Raji (cell line): Measurements from ENCODE around the gene DKKL1.

ENCODE experiments used
- POLR2A ChIP-seq: IDR thresholded peaks from 2 replicates; pipeline ENCODE4 v1.6.1; 2011; ENCODE audit warnings: low read depth, low read length, control low read depth; ENCODE audit not compliant: insufficient read depth

The DKKL1 gene

DNA sequence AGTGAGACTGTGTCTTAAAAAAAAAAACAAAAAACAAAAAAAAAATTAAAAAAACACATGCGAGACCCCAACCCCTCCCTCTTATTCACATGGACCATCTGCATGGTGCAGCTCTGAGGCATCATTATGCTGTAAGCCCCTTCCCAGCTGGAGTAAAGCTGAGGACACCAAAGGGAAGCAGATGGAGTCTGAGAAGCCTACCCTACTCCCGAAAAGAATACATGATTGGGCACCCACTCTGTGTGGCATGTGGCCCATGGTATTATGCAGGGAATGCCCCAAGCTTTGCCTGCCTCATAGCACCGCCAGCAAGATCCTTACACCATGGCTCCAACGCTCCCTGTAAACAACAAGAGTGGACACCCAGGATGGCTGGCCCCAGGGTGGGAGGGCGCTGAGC, 54.8 kb downstream of the DKKL1 start:
- TF ChIP-seq POLR2A: no peak

DNA sequence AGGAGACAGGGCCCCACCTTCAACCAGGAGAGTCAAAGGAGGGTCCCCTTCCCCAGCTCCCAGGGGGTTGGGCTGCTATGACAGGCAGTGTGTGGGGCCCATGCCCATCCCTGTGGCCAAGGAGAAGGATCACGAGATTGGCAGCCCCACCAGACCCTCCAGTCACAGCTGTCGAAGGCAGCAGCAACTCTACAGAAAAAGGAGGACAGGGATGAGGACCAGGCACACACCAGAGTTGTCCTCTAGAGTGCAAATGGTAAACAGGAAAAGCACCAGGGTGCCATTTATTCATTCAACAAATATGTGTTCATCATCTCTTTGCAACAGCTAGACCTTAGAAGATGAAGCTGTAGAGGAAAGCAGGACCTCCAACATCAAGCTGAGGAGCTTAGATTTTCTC, 55.5 kb downstream of the DKKL1 start:
- TF ChIP-seq POLR2A: no peak

DNA sequence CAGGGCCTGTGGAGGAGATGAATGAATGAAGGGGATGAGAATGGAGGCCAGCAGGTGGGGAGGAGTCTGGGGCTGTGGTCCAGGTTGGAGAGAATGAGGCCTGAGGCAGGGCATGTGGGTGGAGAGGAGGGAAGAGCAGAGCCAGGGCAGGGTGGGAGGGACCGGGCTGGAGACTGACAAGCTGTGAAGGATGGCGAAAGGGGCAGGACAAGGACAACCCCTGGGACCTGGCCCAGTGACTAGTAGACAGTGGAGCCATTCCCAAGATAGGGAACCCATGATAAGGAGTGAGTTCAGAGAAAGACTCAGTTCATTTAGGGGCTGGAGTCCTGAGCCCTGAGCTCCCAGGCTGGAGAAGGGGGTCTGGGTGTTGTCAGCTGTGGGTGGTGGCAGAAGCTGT, 56.5 kb downstream of the DKKL1 start:
- no peak for TF ChIP-seq POLR2A

DNA sequence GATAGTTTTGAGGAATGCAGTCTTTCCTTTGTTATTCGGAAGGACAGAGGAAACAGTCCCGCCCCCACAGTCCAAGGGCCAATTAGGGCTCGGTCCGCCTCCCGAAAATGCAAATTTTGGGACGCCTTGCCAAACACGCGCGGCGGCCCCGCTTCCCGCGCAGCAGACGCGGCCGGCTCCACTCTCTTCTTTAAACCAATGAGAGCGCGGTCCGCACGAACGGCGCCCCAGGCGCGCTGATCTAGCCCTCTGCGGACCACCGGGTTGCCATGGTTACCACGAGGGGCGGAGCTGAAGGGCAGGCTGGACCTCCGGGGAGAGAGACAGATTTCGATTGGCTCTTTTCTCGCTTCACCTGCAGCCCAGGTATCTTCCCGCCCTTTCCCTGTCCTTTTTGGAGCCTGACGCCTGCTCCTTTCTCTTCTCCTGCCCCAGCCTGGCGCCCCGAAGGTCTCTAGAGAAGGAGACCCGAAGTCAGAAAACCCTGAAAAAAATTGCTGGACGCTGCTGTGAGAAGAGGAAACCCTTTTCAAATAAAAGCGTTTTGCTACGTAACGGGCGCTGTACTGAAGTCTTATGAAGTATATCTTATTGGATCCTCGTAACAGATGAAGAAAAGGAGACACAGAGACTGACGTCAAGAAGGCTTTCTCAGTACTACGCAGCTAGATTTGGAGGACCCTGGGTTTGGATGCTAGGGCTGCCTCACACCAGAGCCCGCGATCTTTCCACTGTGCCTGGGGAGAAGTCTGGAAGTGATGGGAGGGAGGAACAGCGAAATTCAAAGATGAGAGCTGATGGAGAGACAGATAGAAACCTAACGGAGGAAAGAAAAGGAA, 57.6 kb downstream of the DKKL1 start:
- TF ChIP-seq POLR2A: no peak

- TF ChIP-seq POLR2A: no peak
Measured at GRCh38 chr19:49421878-49422202, 58.2 kb downstream of the DKKL1 start.

- TF ChIP-seq POLR2A: no peak
Measured at GRCh38 chr19:49422407-49423070, 58.9 kb downstream of the DKKL1 start.

DNA sequence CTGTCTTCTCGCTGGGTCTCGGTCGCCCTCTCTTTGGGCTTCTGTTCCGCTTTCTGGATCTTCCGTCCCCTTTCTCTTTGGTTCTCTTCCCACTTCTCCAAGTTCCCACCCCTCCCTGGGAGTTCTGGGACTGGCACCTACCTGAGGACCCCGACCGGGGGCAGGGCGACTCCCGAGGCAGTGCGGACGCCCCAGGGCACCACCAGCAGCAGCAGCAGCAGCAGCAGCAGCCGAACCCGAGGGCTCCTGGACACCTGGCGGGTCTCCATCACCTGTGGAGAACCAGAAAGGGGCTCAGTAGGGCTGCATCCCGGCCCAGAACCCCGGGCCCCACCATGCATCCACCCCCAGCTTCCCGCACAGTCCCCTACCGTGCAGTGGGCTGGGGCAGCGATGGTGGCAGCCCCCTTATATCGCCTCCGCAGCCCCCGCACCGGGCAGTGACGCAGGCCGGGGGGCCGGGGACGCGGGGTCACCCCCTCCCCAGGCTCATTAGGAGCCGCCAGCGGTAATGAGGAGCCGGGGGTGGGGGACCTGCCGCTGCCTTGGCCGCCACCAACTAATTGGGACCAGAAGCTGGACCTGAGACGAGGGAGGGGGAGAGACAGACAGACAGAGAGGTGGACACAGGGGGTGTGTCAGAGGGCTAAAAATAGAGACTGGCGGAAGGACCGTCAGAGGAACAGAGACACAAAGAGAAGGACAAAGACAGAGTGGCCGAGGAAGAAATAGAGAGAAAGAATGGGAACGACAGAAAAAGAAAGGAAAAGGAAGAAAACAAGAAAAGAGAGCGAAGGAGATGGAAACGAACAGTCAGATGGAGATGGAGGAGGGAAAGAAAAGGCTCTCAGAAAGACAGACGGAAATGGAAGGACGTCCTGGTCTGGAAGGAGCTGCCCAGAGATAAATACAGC, 59.7 kb downstream of the DKKL1 start, which contains the start of gene PTH2:
Gene PTH2, minus strand, starts transcription at position 371 of the 914 bp plus-strand sequence. Its CDS starts 102 bp downstream, at position 269.
- TF ChIP-seq POLR2A: no peak

GRCh38 chr19:49423985-49424303, 60.3 kb downstream of the DKKL1 start:
- TF ChIP-seq POLR2A: no peak
